Measurements from ENCODE around the gene ARHGAP9. TPM values are rescaled to one million over a fixed set of nuclear protein-coding genes. Genes with fewer than 3 reads are reported as not detected.

ARHGAP9 gene
- total and polyA plus RNA-seq, 2 of the 4 experiments (the other 2 are of a cell fraction), result 0.18 to 0.79 TPM

DNA sequence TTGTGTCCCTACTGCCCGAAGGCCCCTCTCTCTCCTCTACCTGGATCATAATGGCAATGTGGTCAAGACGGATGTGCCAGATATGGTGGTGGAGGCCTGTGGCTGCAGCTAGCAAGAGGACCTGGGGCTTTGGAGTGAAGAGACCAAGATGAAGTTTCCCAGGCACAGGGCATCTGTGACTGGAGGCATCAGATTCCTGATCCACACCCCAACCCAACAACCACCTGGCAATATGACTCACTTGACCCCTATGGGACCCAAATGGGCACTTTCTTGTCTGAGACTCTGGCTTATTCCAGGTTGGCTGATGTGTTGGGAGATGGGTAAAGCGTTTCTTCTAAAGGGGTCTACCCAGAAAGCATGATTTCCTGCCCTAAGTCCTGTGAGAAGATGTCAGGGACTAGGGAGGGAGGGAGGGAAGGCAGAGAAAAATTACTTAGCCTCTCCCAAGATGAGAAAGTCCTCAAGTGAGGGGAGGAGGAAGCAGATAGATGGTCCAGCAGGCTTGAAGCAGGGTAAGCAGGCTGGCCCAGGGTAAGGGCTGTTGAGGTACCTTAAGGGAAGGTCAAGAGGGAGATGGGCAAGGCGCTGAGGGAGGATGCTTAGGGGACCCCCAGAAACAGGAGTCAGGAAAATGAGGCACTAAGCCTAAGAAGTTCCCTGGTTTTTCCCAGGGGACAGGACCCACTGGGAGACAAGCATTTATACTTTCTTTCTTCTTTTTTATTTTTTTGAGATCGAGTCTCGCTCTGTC lies 22.8 kb downstream of the ARHGAP9 start:
- ChIA-PET POLR2A (ENCODE audit: unreplicated experiment) (no interaction called here), CTCF (no interaction called here)
- intact Hi-C loops (cut with micrococcal nuclease), result loop anchor here (5.0 kb wide), 1 partner anchor 235 kb away; the partner anchor contains the start of gene OS9
- dilution Hi-C loops (cut with HindIII; ENCODE audit: low sequenced_read_pairs, unreplicated experiment), result no loop called here
- no peak for ATAC-seq (ENCODE audit: low read depth)
- Histone ChIP-seq H3K27me3 (ENCODE audit: control insufficient read depth, insufficient read depth, low read length) (no peaks in the 10 kb centered on the region), H3K4me1 (ENCODE audit: control insufficient read depth, insufficient read depth, low read length) (peaks cover 31% of the 10 kb centered on the region), H2BK20ac (ENCODE audit: low read depth, low read length) (peak overlapping the region; percentile 48; the same call in 1 of the 2 replicates), H3K9ac (ENCODE audit: low read depth, low read length) (no peak overlapping the region), H3K4me2 (ENCODE audit: low read depth, low read length) (no peak overlapping the region), H3K23ac (ENCODE audit: low read depth, low read length) (no peak overlapping the region), H2AFZ (replicated peaks; ENCODE audit: low read length, poor library complexity) (peak overlapping the region; percentile 84), H4K20me1 (ENCODE audit: insufficient read depth, low read length) (no peaks in the 10 kb centered on the region), H2BK5ac (ENCODE audit: low read depth, low read length, poor library complexity, severe bottlenecking) (no peak overlapping the region), H4K5ac (ENCODE audit: low read depth, low read length) (no peak overlapping the region), H3K14ac (replicated peaks; ENCODE audit: low read depth, low read length) (no peak overlapping the region; the same call in none of the 2 replicates), H3K27ac (ENCODE audit: insufficient read depth, low read length) (no peak overlapping the region), H3K4ac (ENCODE audit: low read depth, low read length) (peak overlapping the region; percentile 78), H4K8ac (ENCODE audit: low read depth in 2 of 2, low read length in 2 of 2) (peak overlapping the region in 1 of 2 experiments; percentile 22; a peak in 1 of 4 replicates), H4K91ac (ENCODE audit: insufficient read depth, low read depth, low read length) (peak overlapping the region; percentile 43), H3K4me3 (ENCODE audit: insufficient read depth, low read depth, low read length) (no peak overlapping the region), H2BK15ac (ENCODE audit: low read depth, low read length) (peak overlapping the region; percentile 79; the same call in 2 of the 3 replicates), H3K79me1 (ENCODE audit: low read depth in 1 of 2, low read length in 2 of 2) (peaks cover 0 to 12% of the 10 kb centered on the region in 2 experiments; a peak in 1 of 4 replicates), H3K56ac (ENCODE audit: extremely low read depth, insufficient read depth, low read length) (no peak overlapping the region), H2AK5ac (ENCODE audit: low read depth, low read length) (peak overlapping the region; percentile 87; the same call in 1 of the 2 replicates), H3K9me1 (ENCODE audit: insufficient read depth, low read length) (peaks cover 20% of the 10 kb centered on the region), H3K18ac (ENCODE audit: low read depth, low read length) (no peak overlapping the region), H2AK9ac (replicated peaks; ENCODE audit: low read depth, low read length, poor library complexity) (peak overlapping the region; percentile 22), H3K9me3 (ENCODE audit: control insufficient read depth, insufficient read depth, low read length) (no peaks in the 10 kb centered on the region), H3K36me3 (ENCODE audit: control insufficient read depth, insufficient read depth, low read length) (no peaks in the 10 kb centered on the region), H2BK120ac (ENCODE audit: low read depth, low read length) (peak overlapping the region; percentile 82)
- BruUV-seq (replicated peaks), result no TSS peak
- WGBS, 2 experiments (ENCODE audit: extremely low coverage in 2 of 2, insufficient read length in 1 of 2), result 95% methylated on average over 2 of the region's 6 CpGs; no CpG with 5 or more reads in 1 of the 2 experiments
- no peak for DNase-seq
- in situ Hi-C loops (cut with MboI; ENCODE audit: low sequenced_read_pairs), result no loop called here
- TF ChIP-seq, protein P1, sequence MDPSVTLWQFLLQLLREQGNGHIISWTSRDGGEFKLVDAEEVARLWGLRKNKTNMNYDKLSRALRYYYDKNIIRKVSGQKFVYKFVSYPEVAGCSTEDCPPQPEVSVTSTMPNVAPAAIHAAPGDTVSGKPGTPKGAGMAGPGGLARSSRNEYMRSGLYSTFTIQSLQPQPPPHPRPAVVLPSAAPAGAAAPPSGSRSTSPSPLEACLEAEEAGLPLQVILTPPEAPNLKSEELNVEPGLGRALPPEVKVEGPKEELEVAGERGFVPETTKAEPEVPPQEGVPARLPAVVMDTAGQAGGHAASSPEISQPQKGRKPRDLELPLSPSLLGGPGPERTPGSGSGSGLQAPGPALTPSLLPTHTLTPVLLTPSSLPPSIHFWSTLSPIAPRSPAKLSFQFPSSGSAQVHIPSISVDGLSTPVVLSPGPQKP (IDR thresholded peaks at IDR 0.05; ENCODE audit: borderline replicate concordance, low read depth, low read length), result no peak
- TF ChIP-seq, protein P2, sequence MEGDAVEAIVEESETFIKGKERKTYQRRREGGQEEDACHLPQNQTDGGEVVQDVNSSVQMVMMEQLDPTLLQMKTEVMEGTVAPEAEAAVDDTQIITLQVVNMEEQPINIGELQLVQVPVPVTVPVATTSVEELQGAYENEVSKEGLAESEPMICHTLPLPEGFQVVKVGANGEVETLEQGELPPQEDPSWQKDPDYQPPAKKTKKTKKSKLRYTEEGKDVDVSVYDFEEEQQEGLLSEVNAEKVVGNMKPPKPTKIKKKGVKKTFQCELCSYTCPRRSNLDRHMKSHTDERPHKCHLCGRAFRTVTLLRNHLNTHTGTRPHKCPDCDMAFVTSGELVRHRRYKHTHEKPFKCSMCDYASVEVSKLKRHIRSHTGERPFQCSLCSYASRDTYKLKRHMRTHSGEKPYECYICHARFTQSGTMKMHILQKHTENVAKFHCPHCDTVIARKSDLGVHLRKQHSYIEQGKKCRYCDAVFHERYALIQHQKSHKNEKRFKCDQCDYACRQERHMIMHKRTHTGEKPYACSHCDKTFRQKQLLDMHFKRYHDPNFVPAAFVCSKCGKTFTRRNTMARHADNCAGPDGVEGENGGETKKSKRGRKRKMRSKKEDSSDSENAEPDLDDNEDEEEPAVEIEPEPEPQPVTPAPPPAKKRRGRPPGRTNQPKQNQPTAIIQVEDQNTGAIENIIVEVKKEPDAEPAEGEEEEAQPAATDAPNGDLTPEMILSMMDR (conservative IDR thresholded peaks at IDR 0.05; ENCODE audit: low read depth, low read length), result no peak
- TF ChIP-seq MXI1 (IDR thresholded peaks at IDR 0.05; ENCODE audit: borderline replicate concordance, low read depth, low read length) (no peak), FOS (IDR thresholded peaks at IDR 0.05; ENCODE audit: low read depth, low read length) (no peak)
